B cell (primary cell): ENCODE results near the gene CHEK1.

Experiments
- CTCF ChIP-seq: fragments of 200-600 bp; IDR thresholded peaks from one replicate; pipeline ENCODE4 v1.8.0; 2022; ENCODE audit warnings: antibody characterized with exemption, mild to moderate bottlenecking
- EZH2 ChIP-seq: IDR thresholded peaks from 2 replicates; pipeline ENCODE4 v1.6.1; 2012; ENCODE audit warnings: borderline replicate concordance, low read depth, mild to moderate bottlenecking, moderate library complexity, low read length; ENCODE audit not compliant: insufficient read depth, poor library complexity, severe bottlenecking

DNA sequence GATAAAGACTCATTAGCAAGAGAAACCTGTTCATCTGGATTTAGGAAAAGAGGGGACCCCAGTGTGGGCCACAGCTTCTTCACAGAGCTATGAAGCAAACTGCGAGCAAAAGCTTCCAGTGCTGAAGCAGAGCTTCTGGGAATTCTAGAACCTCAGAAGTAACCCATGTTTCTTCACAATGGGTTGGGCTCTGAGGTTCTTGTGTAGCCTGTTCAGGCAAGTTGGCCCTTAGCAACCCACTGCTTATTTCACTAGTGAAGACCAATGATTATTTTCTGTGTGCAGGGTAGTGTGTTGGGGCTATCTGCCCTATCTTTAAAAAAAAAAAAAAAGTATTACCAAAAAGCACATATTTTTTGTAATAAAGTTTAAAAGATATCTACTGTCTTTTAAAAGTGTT, 55.8 kb downstream of the CHEK1 start, which contains the start of gene ACRV1:
- TF ChIP-seq CTCF (no peak), EZH2 (no peak)
